CD4-positive, CD25-positive, alpha-beta regulatory T cell (primary cell): Measurements from ENCODE around the gene MICAL3. TPM values are rescaled to one million over a fixed set of nuclear protein-coding genes. Genes with fewer than 3 reads are reported as not detected.

Experiments used
- ATAC-seq, 2 donors: fragments of 150-1000 bp; cut with Tn5 transposase; one replicate each; pipeline ENCODE4 v1.10.0; 2021; ENCODE audit warnings: low read depth in 2 of 2, moderate number of reproducible peaks in 2 of 2, moderate library complexity in 1 of 2
- DNase-seq, 3 donors: peaks; one replicate each; pipeline versions ENCODE4 v3.0.0 to v3.0.0-alpha.2; 2012 to 2022; ENCODE audit warnings: mixed read lengths in 1 of 3
- H3K27ac ChIP-seq: one replicate; pipeline ENCODE4 v1.7.0; 2013; ENCODE audit warnings: mild to moderate bottlenecking, low read length; ENCODE audit not compliant: insufficient read depth, poor library complexity, severe bottlenecking
- H3K27me3 ChIP-seq: one replicate; pipeline ENCODE4 v1.7.0; 2013; ENCODE audit warnings: low read length; ENCODE audit not compliant: control insufficient read depth, insufficient read depth
- H3K36me3 ChIP-seq: one replicate; pipeline ENCODE4 v1.7.0; 2013; ENCODE audit warnings: mild to moderate bottlenecking, low read length, moderate library complexity; ENCODE audit not compliant: control insufficient read depth, insufficient read depth
- H3K4me1 ChIP-seq: 2 replicates; pipeline ENCODE4 v1.7.0; 2013; ENCODE audit warnings: mild to moderate bottlenecking, low read length; ENCODE audit not compliant: insufficient read depth, control insufficient read depth, poor library complexity, severe bottlenecking
- H3K4me3 ChIP-seq: one replicate; pipeline ENCODE4 v1.7.0; 2013; ENCODE audit warnings: low read depth, mild to moderate bottlenecking, low read length, moderate library complexity
- H3K9me3 ChIP-seq, 2 experiments: 1 replicate in 1 of 2; 2 replicates in 1 of 2; pipeline ENCODE4 v1.7.0; 2013; ENCODE audit warnings: low read length in 2 of 2, mild to moderate bottlenecking in 1 of 2, moderate library complexity in 1 of 2; ENCODE audit not compliant: control insufficient read depth in 2 of 2
- H3K27ac Mint-ChIP-seq, 3 donors: one replicate each; pipeline ENCODE4 v1.8.0; 2020 to 2022; ENCODE audit warnings: mild to moderate bottlenecking in 3 of 3, mixed read lengths in 3 of 3, moderate library complexity in 2 of 3
- H3K27me3 Mint-ChIP-seq: one replicate; pipeline ENCODE4 v1.8.0; 2022; ENCODE audit warnings: mild to moderate bottlenecking, mixed read lengths
- H3K36me3 Mint-ChIP-seq: one replicate; pipeline ENCODE4 v1.8.0; 2020; ENCODE audit warnings: mixed read lengths
- H3K4me1 Mint-ChIP-seq, 4 donors: one replicate each; pipeline ENCODE4 v1.8.0; 2020 to 2022; ENCODE audit warnings: mixed read lengths in 4 of 4, mild to moderate bottlenecking in 1 of 4
- H3K4me3 Mint-ChIP-seq, 4 donors: one replicate each; pipeline ENCODE4 v1.8.0; 2020 to 2022; ENCODE audit warnings: mild to moderate bottlenecking in 4 of 4, mixed read lengths in 4 of 4, moderate library complexity in 3 of 4
- H3K9me3 Mint-ChIP-seq, 7 donors: one replicate each; pipeline ENCODE4 v1.8.0; 2020 to 2022; ENCODE audit warnings: mixed read lengths in 7 of 7, mild to moderate bottlenecking in 3 of 7, moderate library complexity in 2 of 7
- polyA plus RNA-seq, 4 donors: library from polyadenylated mRNA; unstranded; fragments of 300-500 nt; fragmentation: Illumina TruSeq; gene quantifications; one replicate each; pipeline ENCODE4 v1.2.3, GENCODE V29; 2021
- total RNA-seq: library from RNA; stranded (reverse); gene quantifications from one replicate; pipeline ENCODE4 v1.2.3, GENCODE V29; 2022

Gene MICAL3
- total and polyA plus RNA-seq, 5 donors from 2014 or later: 0.71 to 39.9 (median 1.8) TPM

DNA sequence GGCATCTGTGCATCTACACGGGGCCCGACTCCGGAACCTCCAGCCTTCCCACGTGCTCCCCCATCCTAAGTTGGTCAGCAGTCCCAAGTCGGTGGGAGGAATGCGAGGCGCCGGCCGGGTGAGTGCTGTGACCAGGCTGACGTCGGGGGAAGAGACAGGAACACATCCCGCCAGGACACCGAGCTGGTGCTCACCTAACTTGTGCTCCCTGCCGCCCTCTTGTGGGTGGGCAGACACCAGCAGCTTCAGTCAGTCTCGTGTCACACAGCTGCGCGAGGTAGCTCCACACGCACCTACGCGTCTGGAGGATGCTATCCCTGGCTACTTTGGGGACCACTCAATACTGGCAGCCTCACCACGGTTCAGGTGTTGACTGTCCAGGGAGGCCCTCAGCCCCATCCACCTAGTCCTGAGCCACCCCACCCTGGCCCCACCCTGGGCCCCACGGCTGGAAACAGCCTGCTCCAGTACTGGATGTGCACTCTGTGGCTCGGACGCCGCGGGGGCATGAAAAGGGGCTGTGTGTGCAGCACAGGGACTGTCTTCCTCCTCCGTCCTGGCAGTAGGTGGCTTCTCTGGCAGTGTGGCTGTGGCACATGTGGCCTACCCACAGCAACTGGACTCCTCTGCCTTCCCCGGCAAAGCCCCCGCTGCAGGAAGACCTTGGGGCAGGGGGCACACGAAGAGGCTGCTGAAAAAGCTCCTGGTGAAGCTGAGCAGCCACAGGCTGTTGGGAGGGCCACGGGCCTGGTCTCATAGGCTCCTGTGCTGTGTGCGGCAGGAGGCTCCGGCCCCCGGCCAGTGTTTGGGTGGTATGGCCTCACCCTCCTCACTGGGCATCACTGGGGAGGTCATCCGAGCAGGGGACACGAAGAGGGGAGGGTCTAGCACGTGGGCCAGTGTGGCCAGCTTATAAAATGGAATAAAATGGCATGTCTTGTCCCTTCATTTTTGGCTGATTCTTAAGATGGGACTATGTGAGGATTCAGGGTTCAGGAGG is 238.9 kb downstream of the MICAL3 start:
- Histone ChIP-seq H3K27ac (no peak overlapping the region), H3K27me3 (no peaks in the 10 kb centered on the region), H3K4me3 (no peak overlapping the region), H3K36me3 (peaks cover 4% of the 10 kb centered on the region), H3K9me3 (no peaks in the 10 kb centered on the region), H3K4me1 (peaks cover 11% of the 10 kb centered on the region)
- Mint-ChIP-seq H3K9me3 (no peaks in the 10 kb centered on the region), H3K27me3 (no peaks in the 10 kb centered on the region), H3K36me3 (no peaks in the 10 kb centered on the region), H3K4me3 (no peak overlapping the region), H3K4me1 (peaks cover 0 to 14% (median 7%) of the 10 kb centered on the region in 4 donors), H3K27ac (no peak overlapping the region)
- peak; percentile 49 to 65 (median 64) for DNase-seq
- ATAC-seq: peak in 1 of 2 donors; percentile 32

GRCh38 chr22:17784776-17785175 is 239.6 kb downstream of the MICAL3 start:
- no peaks in the 10 kb centered on the region for H3K9me3 ChIP-seq
- no peaks in the 10 kb centered on the region for H3K9me3 Mint-ChIP-seq
- no peak overlapping the region for H3K4me3 Mint-ChIP-seq
- peaks cover 0 to 21% (median 11%) of the 10 kb centered on the region in 4 donors for H3K4me1 Mint-ChIP-seq
- no peak for DNase-seq
- no peaks in the 10 kb centered on the region for H3K36me3 Mint-ChIP-seq
- no peaks in the 10 kb centered on the region for H3K27me3 Mint-ChIP-seq
- peaks cover 18% of the 10 kb centered on the region for H3K4me1 ChIP-seq
- H3K36me3 ChIP-seq: peaks cover 1% of the 10 kb centered on the region
- no peak overlapping the region for H3K27ac ChIP-seq
- no peak for ATAC-seq
- H3K27ac Mint-ChIP-seq: no peak overlapping the region
- no peak overlapping the region for H3K4me3 ChIP-seq
- H3K27me3 ChIP-seq: no peaks in the 10 kb centered on the region

DNA sequence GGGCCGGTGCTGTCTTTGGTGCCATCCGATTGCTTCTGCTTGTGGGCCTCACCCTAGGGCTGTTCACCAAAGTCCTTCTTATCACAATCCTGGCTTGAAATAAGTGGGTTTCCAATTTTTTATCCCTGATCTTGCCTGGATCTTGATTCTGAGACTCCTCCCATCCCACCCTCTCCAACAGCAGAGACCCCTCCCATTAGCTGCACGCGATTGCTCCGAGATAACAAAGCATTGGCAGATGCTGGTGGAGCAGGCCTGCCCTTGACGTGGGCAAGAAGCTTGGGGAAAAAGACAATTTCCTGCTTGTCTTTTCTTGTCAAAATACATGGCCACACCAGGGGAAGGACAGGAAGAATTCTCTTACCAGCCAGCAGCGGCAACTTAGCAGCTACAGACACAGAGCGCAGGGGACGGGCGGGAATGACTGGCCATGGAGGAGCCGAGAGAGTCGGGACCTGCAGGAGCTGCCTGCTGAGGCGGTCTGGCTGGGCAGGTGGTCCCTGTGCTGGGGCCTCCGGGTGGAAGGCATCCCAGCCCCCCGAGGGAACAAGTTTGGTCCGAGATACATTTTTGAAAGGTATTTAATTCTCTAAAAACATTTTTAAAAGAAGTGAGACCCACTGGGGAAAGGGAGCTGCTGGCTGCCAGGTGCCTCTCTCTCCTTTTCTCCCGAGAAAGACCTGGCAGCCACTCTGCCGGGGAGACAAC is 240.4 kb downstream of the MICAL3 start:
- Mint-ChIP-seq H3K4me1 (peaks cover 0 to 28% (median 15%) of the 10 kb centered on the region in 4 donors), H3K27me3 (no peaks in the 10 kb centered on the region), H3K36me3 (peaks cover 2% of the 10 kb centered on the region), H3K27ac (peak overlapping the region in 1 of 3 donors; percentile 32), H3K9me3 (no peaks in the 10 kb centered on the region), H3K4me3 (peak overlapping the region in 1 of 4 donors; percentile 63)
- no peaks in the 10 kb centered on the region for H3K9me3 ChIP-seq
- H3K36me3 ChIP-seq: no peaks in the 10 kb centered on the region
- H3K4me3 ChIP-seq: no peak overlapping the region
- DNase-seq (no peak), ATAC-seq (no peak)
- no peak overlapping the region for H3K27ac ChIP-seq
- no peaks in the 10 kb centered on the region for H3K27me3 ChIP-seq
- peaks cover 27% of the 10 kb centered on the region for H3K4me1 ChIP-seq

DNA sequence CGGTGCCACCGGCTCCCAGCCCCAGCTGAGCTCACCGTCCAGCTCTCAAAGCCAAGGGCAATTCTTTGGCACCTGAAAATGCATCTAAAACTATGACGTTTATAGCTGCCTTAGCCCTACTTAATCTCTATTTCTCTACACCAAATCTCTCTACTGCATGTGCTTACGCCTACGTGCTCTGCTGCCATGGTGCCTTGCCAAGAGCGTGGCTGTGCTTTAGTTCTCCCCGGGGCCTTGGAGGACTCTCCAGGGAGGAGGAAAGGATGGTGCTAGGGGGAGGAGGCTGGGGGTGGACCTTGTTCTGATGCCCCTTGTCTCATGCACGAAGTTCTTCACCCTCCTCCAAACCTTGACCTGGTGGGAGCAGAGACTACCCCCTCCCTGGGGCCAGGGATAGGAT is 241.0 kb downstream of the MICAL3 start:
- Mint-ChIP-seq H3K27me3 (no peaks in the 10 kb centered on the region), H3K9me3 (no peaks in the 10 kb centered on the region), H3K4me3 (peak overlapping the region in 2 of 4 donors; percentile 33 to 63), H3K4me1 (peaks cover 0 to 34% (median 17%) of the 10 kb centered on the region in 4 donors), H3K27ac (peak overlapping the region in 1 of 3 donors; percentile 32), H3K36me3 (peaks cover 3% of the 10 kb centered on the region)
- Histone ChIP-seq H3K27me3 (no peaks in the 10 kb centered on the region), H3K4me1 (peaks cover 33% of the 10 kb centered on the region), H3K36me3 (no peaks in the 10 kb centered on the region), H3K9me3 (no peaks in the 10 kb centered on the region), H3K4me3 (no peak overlapping the region), H3K27ac (no peak overlapping the region)
- DNase-seq (no peak), ATAC-seq (no peak)

- Histone ChIP-seq H3K9me3 (no peaks in the 10 kb centered on the region), H3K36me3 (no peaks in the 10 kb centered on the region), H3K4me1 (peaks cover 40% of the 10 kb centered on the region), H3K27me3 (no peaks in the 10 kb centered on the region), H3K27ac (no peak overlapping the region), H3K4me3 (no peak overlapping the region)
- Mint-ChIP-seq H3K27me3 (no peaks in the 10 kb centered on the region), H3K27ac (no peak overlapping the region), H3K36me3 (peaks cover 6% of the 10 kb centered on the region), H3K4me3 (no peak overlapping the region), H3K4me1 (peaks cover 0 to 41% (median 20%) of the 10 kb centered on the region in 4 donors), H3K9me3 (no peaks in the 10 kb centered on the region)
- ATAC-seq (no peak), DNase-seq (no peak)
Measured at GRCh38 chr22:17782621-17783020, 241.7 kb downstream of the MICAL3 start.

GRCh38 chr22:17782158-17782557 is 242.2 kb downstream of the MICAL3 start:
- Histone ChIP-seq H3K36me3 (no peaks in the 10 kb centered on the region), H3K9me3 (no peaks in the 10 kb centered on the region), H3K4me3 (no peak overlapping the region), H3K27ac (no peak overlapping the region), H3K27me3 (no peaks in the 10 kb centered on the region), H3K4me1 (peaks cover 43% of the 10 kb centered on the region)
- no peak overlapping the region for H3K27ac Mint-ChIP-seq
- no peaks in the 10 kb centered on the region for H3K9me3 Mint-ChIP-seq
- no peak overlapping the region for H3K4me3 Mint-ChIP-seq
- peaks cover 6% of the 10 kb centered on the region for H3K36me3 Mint-ChIP-seq
- H3K27me3 Mint-ChIP-seq: no peaks in the 10 kb centered on the region
- ATAC-seq (no peak), DNase-seq (no peak)
- peaks cover 0 to 45% (median 23%) of the 10 kb centered on the region in 4 donors for H3K4me1 Mint-ChIP-seq

DNA sequence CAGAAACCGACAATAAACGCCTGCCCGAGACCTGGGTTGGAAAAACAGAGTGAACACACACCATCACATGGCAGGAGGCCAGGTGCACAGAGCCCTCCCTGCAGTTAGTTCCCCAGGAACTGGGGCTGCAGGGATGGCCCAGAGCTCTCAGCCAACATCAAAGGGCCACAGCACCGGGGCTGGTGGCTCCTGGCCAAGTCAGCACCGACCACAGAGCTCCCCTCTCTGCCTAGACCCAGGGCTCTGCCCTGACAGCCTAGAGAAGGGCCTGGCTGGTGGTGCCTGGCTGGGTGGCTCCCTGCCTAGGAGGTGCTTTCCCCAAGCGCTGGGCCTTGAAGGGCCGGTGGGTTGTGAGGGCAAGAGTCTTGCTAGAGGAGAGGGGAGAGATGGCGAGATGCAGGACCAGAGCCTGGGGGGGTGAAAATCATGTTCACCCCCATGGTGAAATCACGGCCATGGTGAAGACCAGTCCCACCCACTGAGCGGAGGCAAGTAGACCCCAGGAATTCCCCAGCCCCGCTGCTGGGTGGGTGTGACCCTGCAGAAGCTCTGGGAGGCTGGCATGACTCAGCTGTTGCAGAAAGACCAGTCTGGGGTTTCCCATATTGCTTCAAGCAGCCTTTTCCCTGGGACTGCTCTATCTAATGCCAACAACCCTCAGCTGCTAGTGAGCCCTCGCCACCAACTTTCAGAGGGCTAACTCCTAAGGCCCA is 242.9 kb downstream of the MICAL3 start:
- ATAC-seq (peak; percentile 29 to 36), DNase-seq (peak in 2 of 3 donors; percentile 16 to 38)
- Histone ChIP-seq H3K27ac (no peak overlapping the region), H3K27me3 (no peaks in the 10 kb centered on the region), H3K4me3 (no peak overlapping the region), H3K36me3 (no peaks in the 10 kb centered on the region), H3K9me3 (no peaks in the 10 kb centered on the region), H3K4me1 (peaks cover 50% of the 10 kb centered on the region)
- Mint-ChIP-seq H3K27ac (peak overlapping the region; percentile 67 to 82 (median 79)), H3K27me3 (no peaks in the 10 kb centered on the region), H3K4me1 (peaks cover 0 to 51% (median 26%) of the 10 kb centered on the region in 4 donors), H3K36me3 (peaks cover 6% of the 10 kb centered on the region), H3K4me3 (peak overlapping the region in 3 of 4 donors; percentile 43 to 66 (median 46)), H3K9me3 (no peaks in the 10 kb centered on the region)
